ENCODE measurements around the gene TBC1D2B.
A peak's percentile ranks its signal among the peaks of the same experiment; 100 is the strongest.

The TBC1D2B gene

GRCh38 chr15:78021761-78022160 lies 55.8 kb downstream of the TBC1D2B start:
- DNase-seq (ENCODE audit: low read depth in 1 of 2, low spot score in 1 of 2) = no peak
- Histone ChIP-seq H3K27ac (replicated peaks) (no peak overlapping the region), H3K27me3 (ENCODE audit: insufficient read depth, poor library complexity, severe bottlenecking) (no peaks in the 10 kb centered on the region), H3K4me3 (replicated peaks; ENCODE audit: insufficient read depth, low read length) (no peak overlapping the region)
- TF ChIP-seq SPI1 (IDR thresholded peaks at IDR 0.05; ENCODE audit: borderline replicate concordance, low read depth) (no peak), GABPA (IDR thresholded peaks at IDR 0.05; ENCODE audit: low read depth) (no peak), REST (IDR thresholded peaks at IDR 0.05; ENCODE audit: insufficient replicate concordance, low read depth) (no peak), CTCF (IDR thresholded peaks at IDR 0.05; ENCODE audit: insufficient read depth, low read length) (no peak), POLR2AphosphoS5 (IDR thresholded peaks at IDR 0.05; ENCODE audit: low read depth) (no peak)

- H3K27me3 ChIP-seq (ENCODE audit: insufficient read depth, poor library complexity, severe bottlenecking) = no peaks in the 10 kb centered on the region
- no peak overlapping the region for H3K27ac ChIP-seq (replicated peaks)
- TF ChIP-seq REST (IDR thresholded peaks at IDR 0.05; ENCODE audit: insufficient replicate concordance, low read depth) (no peak), POLR2AphosphoS5 (IDR thresholded peaks at IDR 0.05; ENCODE audit: low read depth) (no peak), GABPA (IDR thresholded peaks at IDR 0.05; ENCODE audit: low read depth) (no peak), CTCF (IDR thresholded peaks at IDR 0.05; ENCODE audit: insufficient read depth, low read length) (no peak), SPI1 (IDR thresholded peaks at IDR 0.05; ENCODE audit: borderline replicate concordance, low read depth) (no peak)
- H3K4me3 ChIP-seq (replicated peaks; ENCODE audit: insufficient read depth, low read length) = no peak overlapping the region
- DNase-seq (ENCODE audit: low read depth in 1 of 2, low spot score in 1 of 2) = no peak
Measured at GRCh38 chr15:78020007-78020406, 57.5 kb downstream of the TBC1D2B start.

GRCh38 chr15:78018946-78019644 lies 58.4 kb downstream of the TBC1D2B start:
- TF ChIP-seq SPI1 (IDR thresholded peaks at IDR 0.05; ENCODE audit: borderline replicate concordance, low read depth) = peak; percentile 84
- no peak for TF ChIP-seq POLR2AphosphoS5 (IDR thresholded peaks at IDR 0.05; ENCODE audit: low read depth)
- Histone ChIP-seq H3K4me3 (replicated peaks; ENCODE audit: insufficient read depth, low read length) (no peak overlapping the region), H3K27ac (replicated peaks) (peak overlapping the region; percentile 68), H3K27me3 (ENCODE audit: insufficient read depth, poor library complexity, severe bottlenecking) (no peaks in the 10 kb centered on the region)
- DNase-seq (ENCODE audit: low read depth in 1 of 2, low spot score in 1 of 2) = peak in 1 of 2 experiments; percentile 87

- H3K27ac ChIP-seq (replicated peaks) = peak overlapping the region; percentile 68
- H3K27me3 ChIP-seq (ENCODE audit: insufficient read depth, poor library complexity, severe bottlenecking) = no peaks in the 10 kb centered on the region
- no peak for TF ChIP-seq GABPA (IDR thresholded peaks at IDR 0.05; ENCODE audit: low read depth)
- no peak for TF ChIP-seq CTCF (IDR thresholded peaks at IDR 0.05; ENCODE audit: insufficient read depth, low read length)
- no peak for TF ChIP-seq SPI1 (IDR thresholded peaks at IDR 0.05; ENCODE audit: borderline replicate concordance, low read depth)
- TF ChIP-seq REST (IDR thresholded peaks at IDR 0.05; ENCODE audit: insufficient replicate concordance, low read depth) = no peak
- no peak for TF ChIP-seq POLR2AphosphoS5 (IDR thresholded peaks at IDR 0.05; ENCODE audit: low read depth)
- DNase-seq (ENCODE audit: low read depth in 1 of 2, low spot score in 1 of 2) = no peak
- no peak overlapping the region for H3K4me3 ChIP-seq (replicated peaks; ENCODE audit: insufficient read depth, low read length)
Measured at GRCh38 chr15:78018445-78018844, 59.1 kb downstream of the TBC1D2B start.

Measured in HL-60 (cell line).